SK-N-MC (cell line): Measurements from ENCODE around the gene LAMA3.

Experiments used
- DNase-seq: peaks from one replicate; pipeline ENCODE4 v3.0.0-alpha.2; 2011; ENCODE audit warnings: low read depth, low spot score
- H3K27ac ChIP-seq: fragments of 200-600 bp; sonication (generic); 2 replicates; pipeline ENCODE4 v1.5.1; 2016; ENCODE audit warnings: mixed run types
- H3K36me3 ChIP-seq: fragments of 200-600 bp; sonication (generic); 2 replicates; pipeline ENCODE4 v1.6.1; 2017; ENCODE audit warnings: antibody characterized with exemption, low read length, mixed read lengths; ENCODE audit not compliant: insufficient read depth
- H3K4me3 ChIP-seq: fragments of 200-600 bp; sonication (generic); 2 replicates; pipeline ENCODE4 v1.5.1; 2016
- H3K9ac ChIP-seq: fragments of 200-600 bp; sonication (generic); 2 replicates; pipeline ENCODE4 v1.8.0; 2017; ENCODE audit warnings: mixed run types, mixed read lengths; ENCODE audit not compliant: insufficient read length
- H3K9me3 ChIP-seq: fragments of 200-600 bp; sonication (generic); 2 replicates; pipeline ENCODE4 v1.6.1; 2017; ENCODE audit warnings: low read depth, mild to moderate bottlenecking, antibody characterized with exemption, low read length, moderate library complexity, mixed read lengths
- EZH2 ChIP-seq: fragments of 200-600 bp; sonication (generic); IDR thresholded peaks from one replicate; pipeline ENCODE4 v1.6.1; 2017; ENCODE audit warnings: antibody characterized with exemption
- FOXP2 ChIP-seq: optimal IDR thresholded peaks from 2 replicates; pipeline ENCODE3; 2011; ENCODE audit warnings: mild to moderate bottlenecking, moderate library complexity; ENCODE audit not compliant: insufficient read depth; ENCODE audit errors: extremely low read length, control extremely low read depth
- POLR2AphosphoS5 ChIP-seq: IDR thresholded peaks from 2 replicates; pipeline ENCODE4 v1.6.1; 2012; ENCODE audit warnings: mild to moderate bottlenecking, low read depth, low read length, borderline replicate concordance

LAMA3 gene

DNA sequence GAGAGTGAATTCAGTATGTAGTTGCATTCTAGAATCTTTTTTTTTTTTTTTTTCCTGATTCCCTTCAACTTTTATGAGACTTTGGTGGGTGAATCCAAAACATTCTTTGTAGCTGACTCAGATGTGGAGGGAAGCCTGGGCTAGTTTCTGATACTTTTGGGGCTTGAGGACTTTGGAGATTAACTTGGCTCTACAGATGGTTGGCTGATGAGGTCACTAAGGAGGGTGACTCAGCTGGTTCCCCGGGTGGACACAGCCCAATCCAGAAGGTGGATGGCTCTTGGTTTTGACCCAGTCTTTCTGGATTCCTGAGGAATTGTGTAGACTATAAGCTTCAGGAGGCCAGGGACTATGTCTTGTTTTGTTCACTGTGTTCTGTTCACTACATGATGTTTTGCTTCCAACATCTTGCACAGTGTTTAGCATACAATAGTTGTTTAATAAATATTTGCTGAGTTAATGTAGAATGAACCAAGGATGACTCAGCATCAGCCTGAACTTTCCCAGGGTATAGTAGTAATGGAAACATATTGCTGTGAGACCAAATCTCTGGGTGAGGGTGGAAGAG is 30.5 kb downstream of the LAMA3 start:
- Histone ChIP-seq H3K9me3 (no peaks in the 10 kb centered on the region), H3K4me3 (no peak overlapping the region), H3K9ac (no peak overlapping the region), H3K27ac (peak overlapping the region; percentile 39; the same call in 1 of the 2 replicates), H3K36me3 (no peaks in the 10 kb centered on the region)
- TF ChIP-seq POLR2AphosphoS5 (no peak), FOXP2 (no peak), EZH2 (no peak)
- no peak for DNase-seq

DNA sequence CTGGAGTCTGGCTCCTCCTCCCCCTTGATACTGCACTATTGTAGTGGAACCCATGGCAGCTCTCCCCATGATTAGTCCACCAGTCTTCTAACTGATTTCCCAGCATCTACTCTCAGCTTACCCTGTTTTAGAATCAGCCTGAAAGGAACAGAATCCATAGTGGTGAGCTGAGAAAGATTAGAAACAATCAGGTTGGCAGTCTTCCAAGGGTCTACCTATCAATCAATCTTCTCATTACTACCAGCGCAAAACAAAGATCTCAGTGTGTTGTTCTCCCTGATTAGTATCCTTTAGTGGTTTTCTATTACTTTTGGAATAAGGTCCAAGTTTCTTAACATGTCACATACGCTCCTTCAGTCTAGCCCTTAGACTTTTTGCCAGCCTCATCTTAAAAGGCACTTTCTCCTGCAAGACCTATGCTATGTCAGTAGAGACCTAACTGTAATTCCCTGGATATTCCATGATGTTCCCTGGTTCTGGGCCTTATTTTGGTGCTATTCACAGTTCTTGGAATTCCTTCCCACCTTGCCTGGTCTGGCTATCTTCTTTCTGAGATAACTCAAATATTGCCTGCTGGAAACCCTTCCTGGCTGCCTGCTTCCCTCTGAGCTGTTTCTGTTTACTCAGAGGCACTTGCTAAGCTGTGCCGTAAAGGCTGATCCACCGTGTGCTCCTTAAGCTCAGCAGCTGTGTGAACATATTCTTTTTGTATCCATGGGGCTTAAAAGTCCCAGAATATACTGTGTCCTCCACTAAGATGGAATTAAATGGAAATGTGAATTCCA is 32.6 kb downstream of the LAMA3 start:
- TF ChIP-seq EZH2 (no peak), POLR2AphosphoS5 (no peak), FOXP2 (no peak)
- H3K36me3 ChIP-seq: no peaks in the 10 kb centered on the region
- no peak overlapping the region for H3K27ac ChIP-seq
- no peak overlapping the region for H3K9ac ChIP-seq
- no peaks in the 10 kb centered on the region for H3K9me3 ChIP-seq
- no peak for DNase-seq
- no peak overlapping the region for H3K4me3 ChIP-seq

DNA sequence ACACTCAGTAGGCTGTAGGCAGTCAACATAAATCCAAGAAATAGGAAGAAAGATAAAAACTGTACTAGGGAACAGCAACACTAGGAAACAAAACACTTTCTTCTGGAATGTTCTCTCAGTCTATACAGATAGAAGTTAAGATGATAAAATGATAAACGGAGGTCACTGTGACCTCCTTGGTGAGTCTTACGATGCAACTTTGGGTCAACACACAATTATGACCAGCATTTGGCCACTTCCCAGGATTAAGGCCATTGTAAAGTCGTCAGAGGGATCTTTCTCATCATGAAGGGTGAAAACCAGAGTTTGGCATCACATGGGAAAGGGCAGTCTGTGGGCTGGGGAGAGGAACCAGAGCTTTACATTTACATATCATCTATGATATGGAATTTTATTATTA is 33.4 kb downstream of the LAMA3 start:
- Histone ChIP-seq H3K36me3 (no peaks in the 10 kb centered on the region), H3K4me3 (no peak overlapping the region), H3K27ac (no peak overlapping the region), H3K9ac (no peak overlapping the region), H3K9me3 (no peaks in the 10 kb centered on the region)
- DNase-seq: no peak
- TF ChIP-seq EZH2 (no peak), POLR2AphosphoS5 (no peak), FOXP2 (no peak)

GRCh38 chr18:23723121-23723520 is 33.9 kb downstream of the LAMA3 start:
- TF ChIP-seq POLR2AphosphoS5 (no peak), FOXP2 (no peak), EZH2 (no peak)
- Histone ChIP-seq H3K36me3 (no peaks in the 10 kb centered on the region), H3K9ac (no peak overlapping the region), H3K9me3 (no peaks in the 10 kb centered on the region), H3K27ac (no peak overlapping the region), H3K4me3 (no peak overlapping the region)
- no peak for DNase-seq

GRCh38 chr18:23724681-23725080 is 35.4 kb downstream of the LAMA3 start:
- Histone ChIP-seq H3K36me3 (no peaks in the 10 kb centered on the region), H3K27ac (no peak overlapping the region), H3K4me3 (no peak overlapping the region), H3K9me3 (no peaks in the 10 kb centered on the region), H3K9ac (no peak overlapping the region)
- DNase-seq: no peak
- TF ChIP-seq FOXP2 (no peak), POLR2AphosphoS5 (no peak), EZH2 (no peak)

- TF ChIP-seq EZH2 (no peak), POLR2AphosphoS5 (no peak), FOXP2 (no peak)
- no peak overlapping the region for H3K27ac ChIP-seq
- H3K36me3 ChIP-seq: no peaks in the 10 kb centered on the region
- no peak overlapping the region for H3K4me3 ChIP-seq
- H3K9me3 ChIP-seq: no peaks in the 10 kb centered on the region
- no peak for DNase-seq
- H3K9ac ChIP-seq: no peak overlapping the region
Observed at GRCh38 chr18:23725351-23725750, 36.1 kb downstream of the LAMA3 start.

DNA sequence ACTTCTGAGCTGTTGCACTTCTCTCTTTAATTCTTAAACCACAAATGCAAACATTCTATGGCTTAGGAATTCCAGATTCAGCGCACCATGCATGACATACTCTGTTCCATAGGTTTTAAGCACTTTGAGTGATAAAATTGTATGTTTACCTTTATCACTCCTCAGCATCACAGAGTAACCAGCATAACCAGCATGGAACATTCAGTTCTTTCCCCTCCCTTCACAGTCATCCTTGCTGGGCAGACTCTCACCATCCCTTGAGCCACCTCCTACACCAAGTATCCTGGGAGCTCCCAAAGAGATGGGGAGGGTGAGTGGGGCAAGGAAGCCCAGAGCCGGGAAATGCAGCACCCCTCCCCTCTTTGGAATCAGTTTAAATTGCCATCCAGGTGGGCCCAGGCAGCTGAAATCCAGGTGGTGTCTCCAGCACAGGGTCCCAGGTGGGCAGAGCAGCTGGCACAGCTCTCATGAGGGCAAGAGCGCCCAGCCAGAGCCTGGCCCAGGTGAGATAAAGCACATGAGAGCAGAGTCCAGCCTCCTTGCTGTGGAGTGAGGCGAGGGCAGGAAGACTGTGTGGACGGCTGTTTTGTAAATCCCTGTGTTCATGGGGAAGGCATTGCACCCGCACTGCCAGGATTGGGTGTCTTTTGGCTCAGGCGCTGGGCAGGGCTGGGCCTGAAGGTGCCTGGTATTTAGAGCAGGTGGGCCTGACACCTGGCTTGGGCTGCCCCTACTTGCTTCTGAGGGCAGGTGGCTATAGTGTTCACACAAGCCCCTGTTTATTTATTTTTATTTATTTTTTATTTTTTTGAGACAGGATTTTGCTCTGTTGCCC is 36.8 kb downstream of the LAMA3 start:
- H3K9ac ChIP-seq: no peak overlapping the region

More for the DNA sequence above, 36.8 kb downstream of the LAMA3 start:
- Histone ChIP-seq H3K9me3 (no peaks in the 10 kb centered on the region), H3K4me3 (no peak overlapping the region), H3K36me3 (no peaks in the 10 kb centered on the region), H3K27ac (no peak overlapping the region)
- TF ChIP-seq FOXP2: no peak
- no peak for DNase-seq
